Panc1 (cell line): ENCODE data around the gene LPAR3. TPM values are rescaled to one million over a fixed set of nuclear protein-coding genes. Genes with fewer than 3 reads are reported as not detected.

Experiments used
- ATAC-seq: fragments of 200-7000 bp; cut with Tn5 transposase; 2 replicates; pipeline ENCODE4 v1.9.1; 2020; ENCODE audit warnings: mild to moderate bottlenecking, moderate library complexity
- BruUV-seq: library from RNA; stranded (reverse); fragments of 400-500 nt; replicated peaks from 2 replicates; lab custom pipeline; 2021; lab: Mats Ljungman, UMichigan
- CTCF ChIA-PET: fragments of 300-600 bp; sonication (Branson Sonifier 250); formaldehyde crosslinking; loops from one replicate; lab custom pipeline; 2022; ENCODE audit warnings: antibody characterized with exemption; lab: Charles Lee
- POLR2A ChIA-PET: fragments of 300-600 bp; sonication (Branson Sonifier 250); formaldehyde crosslinking; loops from one replicate; lab custom pipeline; 2022; ENCODE audit warnings: antibody characterized with exemption; lab: Charles Lee
- DNase-seq: peaks from one replicate; pipeline ENCODE4 v3.0.0-alpha.2; 2010; ENCODE audit warnings: low read depth, low spot score
- H3K27ac ChIP-seq: 2 replicates; pipeline ENCODE4 v1.5.1; 2011; ENCODE audit warnings: mild to moderate bottlenecking, low read length, inconsistent platforms
- H3K27me3 ChIP-seq: fragments of 200-500 bp; sonication (Bioruptor generic); 2 replicates; pipeline ENCODE4 v1.6.0; 2014; ENCODE audit warnings: low read length, inconsistent platforms; ENCODE audit not compliant: control insufficient read depth, insufficient read depth
- H3K36me3 ChIP-seq: fragments of 200-500 bp; sonication (Bioruptor generic); 2 replicates; pipeline ENCODE4 v1.5.1; 2014; ENCODE audit warnings: inconsistent platforms, mild to moderate bottlenecking, low read length, moderate library complexity; ENCODE audit not compliant: control insufficient read depth, insufficient read depth
- H3K4me1 ChIP-seq: 2 replicates; pipeline ENCODE4 v1.5.1; 2011; ENCODE audit warnings: inconsistent platforms, mild to moderate bottlenecking, low read length, moderate library complexity; ENCODE audit not compliant: control insufficient read depth, insufficient read depth
- H3K4me3 ChIP-seq, 2 experiments: 2 replicates each; pipeline ENCODE4 v1.5.1; 2011 to 2012; ENCODE audit warnings: low read depth in 2 of 2, low read length in 2 of 2, mild to moderate bottlenecking in 2 of 2, inconsistent platforms in 1 of 2, moderate library complexity in 1 of 2
- H3K9me3 ChIP-seq: fragments of 200-500 bp; sonication (Bioruptor generic); 2 replicates; pipeline ENCODE4 v1.5.1; 2014; ENCODE audit warnings: low read depth, mild to moderate bottlenecking, inconsistent platforms, low read length, moderate library complexity; ENCODE audit not compliant: control insufficient read depth, insufficient read depth
- CTCF ChIP-seq: fragments of 450-650 bp; IDR thresholded peaks from 2 replicates; pipeline ENCODE4 v1.5.1; 2017; ENCODE audit warnings: mild to moderate bottlenecking
- POLR2AphosphoS5 ChIP-seq: IDR thresholded peaks from 2 replicates; pipeline ENCODE4 v1.6.1; 2012; ENCODE audit warnings: mild to moderate bottlenecking, low read depth, low read length, moderate library complexity
- REST ChIP-seq, 2 experiments: IDR thresholded peaks; 2 replicates each; pipeline ENCODE4 v1.6.1; 2011 to 2012; ENCODE audit warnings: low read depth in 2 of 2, control low read depth in 1 of 2, low read length in 1 of 2, mild to moderate bottlenecking in 1 of 2, moderate library complexity in 1 of 2; ENCODE audit not compliant: insufficient read depth in 1 of 2
- SIN3A ChIP-seq: IDR thresholded peaks from 2 replicates; pipeline ENCODE4 v1.6.1; 2012; ENCODE audit warnings: low read depth, mild to moderate bottlenecking, low read length, moderate library complexity, borderline replicate concordance; ENCODE audit not compliant: insufficient read depth
- TCF7L2 ChIP-seq: IDR thresholded peaks from 2 replicates; pipeline ENCODE4 v1.6.1; 2011; ENCODE audit warnings: mild to moderate bottlenecking, low read depth, low read length, inconsistent platforms
- in situ Hi-C: cut with HindIII; loops from 2 replicates; pipeline ENCODE4 v1.10.0; 2016; ENCODE audit warnings: low sequenced_read_pairs, low pct_unique_long_range_greater_than_20kb
- intact Hi-C: fragments of 100-400 bp; cut with micrococcal nuclease; formaldehyde crosslinking; loops from one replicate; pipeline ENCODE4 v1.10.0; 2022; ENCODE audit not compliant: unreplicated experiment
- total RNA-seq: library from RNA; stranded (reverse); gene quantifications from one replicate; pipeline ENCODE4 v1.2.1, GENCODE V29; 2021; ENCODE audit not compliant: unreplicated experiment

The LPAR3 gene
- total RNA-seq, 1 experiment from 2014 or later: 6.3 TPM

GRCh38 chr1:84781946-84782771 is 110.8 kb downstream of the LPAR3 start:
- DNase-seq (peak; percentile 69), ATAC-seq (peak; percentile 90)
- no peaks in the 10 kb centered on the region; the same call in 1 of the 2 replicates for H3K27me3 ChIP-seq
- POLR2A ChIA-PET: no interaction called here
- H3K9me3 ChIP-seq: no peaks in the 10 kb centered on the region
- peak overlapping the region; percentile 4 to 44; a peak in 3 of 4 replicates for H3K4me3 ChIP-seq
- TF ChIP-seq CTCF (peak; percentile 100), TCF7L2 (no peak)
- no peaks in the 10 kb centered on the region for H3K36me3 ChIP-seq
- peaks cover 15% of the 10 kb centered on the region for H3K4me1 ChIP-seq
- BruUV-seq: no TSS peak
- intact Hi-C loops: loop anchor here (1.0 kb wide), 1 partner anchor 154 kb away; no protein-coding TSS in a partner anchor
- CTCF ChIA-PET: interaction anchor here (0.6 to 1.7 kb wide), 15 partner anchors 10 to 638 kb away, joined by 3 to 8 read pairs (median 3); partner anchors contain the start of gene PRKACB
- in situ Hi-C loops: no loop called here
- H3K27ac ChIP-seq: peak overlapping the region; percentile 35; the same call in 1 of the 2 replicates

- in situ Hi-C loops (no loop called here), intact Hi-C loops (loop anchor here (10.0 kb wide), 1 partner anchor 845 kb away; no protein-coding TSS in a partner anchor)
- H3K27me3 ChIP-seq: no peaks in the 10 kb centered on the region; the same call in 1 of the 2 replicates
- TF ChIP-seq SIN3A (no peak), POLR2AphosphoS5 (no peak), REST (IDR thresholded peaks at IDR 0.05; ENCODE audit: insufficient read depth in 1 of 2, low read depth in 2 of 2, low read length in 1 of 2) (no peak)
- ATAC-seq (peak; percentile 69), DNase-seq (no peak)
- BruUV-seq: no TSS peak
- 0 out of 4 replicates have a peak overlapping the region, but pooled peaks of 1 of the 2 experiments have one; percentile 1 for H3K4me3 ChIP-seq
- H3K4me1 ChIP-seq: peaks cover 17% of the 10 kb centered on the region
- H3K27ac ChIP-seq: peak overlapping the region; percentile 12; the same call in 1 of the 2 replicates
- ChIA-PET POLR2A (no interaction called here), CTCF (interaction anchor here (0.8 kb wide), 1 partner anchor 19 kb away, joined by 4 read pairs; no protein-coding TSS in a partner anchor)
- no peaks in the 10 kb centered on the region for H3K9me3 ChIP-seq
- H3K36me3 ChIP-seq: no peaks in the 10 kb centered on the region
Observed at GRCh38 chr1:84780000-84780716, 112.8 kb downstream of the LPAR3 start.
